Measurements from ENCODE around the gene ANGPTL2. TPM values are rescaled to one million over a fixed set of nuclear protein-coding genes. Genes with fewer than 3 reads are reported as not detected.

Gene ANGPTL2
- total and polyA plus RNA-seq, 9 of the 15 experiments (the other 6 are each of a cell fraction or from before 2014, with no cell fraction given), result not detected

- TF ChIP-seq, protein P1, sequence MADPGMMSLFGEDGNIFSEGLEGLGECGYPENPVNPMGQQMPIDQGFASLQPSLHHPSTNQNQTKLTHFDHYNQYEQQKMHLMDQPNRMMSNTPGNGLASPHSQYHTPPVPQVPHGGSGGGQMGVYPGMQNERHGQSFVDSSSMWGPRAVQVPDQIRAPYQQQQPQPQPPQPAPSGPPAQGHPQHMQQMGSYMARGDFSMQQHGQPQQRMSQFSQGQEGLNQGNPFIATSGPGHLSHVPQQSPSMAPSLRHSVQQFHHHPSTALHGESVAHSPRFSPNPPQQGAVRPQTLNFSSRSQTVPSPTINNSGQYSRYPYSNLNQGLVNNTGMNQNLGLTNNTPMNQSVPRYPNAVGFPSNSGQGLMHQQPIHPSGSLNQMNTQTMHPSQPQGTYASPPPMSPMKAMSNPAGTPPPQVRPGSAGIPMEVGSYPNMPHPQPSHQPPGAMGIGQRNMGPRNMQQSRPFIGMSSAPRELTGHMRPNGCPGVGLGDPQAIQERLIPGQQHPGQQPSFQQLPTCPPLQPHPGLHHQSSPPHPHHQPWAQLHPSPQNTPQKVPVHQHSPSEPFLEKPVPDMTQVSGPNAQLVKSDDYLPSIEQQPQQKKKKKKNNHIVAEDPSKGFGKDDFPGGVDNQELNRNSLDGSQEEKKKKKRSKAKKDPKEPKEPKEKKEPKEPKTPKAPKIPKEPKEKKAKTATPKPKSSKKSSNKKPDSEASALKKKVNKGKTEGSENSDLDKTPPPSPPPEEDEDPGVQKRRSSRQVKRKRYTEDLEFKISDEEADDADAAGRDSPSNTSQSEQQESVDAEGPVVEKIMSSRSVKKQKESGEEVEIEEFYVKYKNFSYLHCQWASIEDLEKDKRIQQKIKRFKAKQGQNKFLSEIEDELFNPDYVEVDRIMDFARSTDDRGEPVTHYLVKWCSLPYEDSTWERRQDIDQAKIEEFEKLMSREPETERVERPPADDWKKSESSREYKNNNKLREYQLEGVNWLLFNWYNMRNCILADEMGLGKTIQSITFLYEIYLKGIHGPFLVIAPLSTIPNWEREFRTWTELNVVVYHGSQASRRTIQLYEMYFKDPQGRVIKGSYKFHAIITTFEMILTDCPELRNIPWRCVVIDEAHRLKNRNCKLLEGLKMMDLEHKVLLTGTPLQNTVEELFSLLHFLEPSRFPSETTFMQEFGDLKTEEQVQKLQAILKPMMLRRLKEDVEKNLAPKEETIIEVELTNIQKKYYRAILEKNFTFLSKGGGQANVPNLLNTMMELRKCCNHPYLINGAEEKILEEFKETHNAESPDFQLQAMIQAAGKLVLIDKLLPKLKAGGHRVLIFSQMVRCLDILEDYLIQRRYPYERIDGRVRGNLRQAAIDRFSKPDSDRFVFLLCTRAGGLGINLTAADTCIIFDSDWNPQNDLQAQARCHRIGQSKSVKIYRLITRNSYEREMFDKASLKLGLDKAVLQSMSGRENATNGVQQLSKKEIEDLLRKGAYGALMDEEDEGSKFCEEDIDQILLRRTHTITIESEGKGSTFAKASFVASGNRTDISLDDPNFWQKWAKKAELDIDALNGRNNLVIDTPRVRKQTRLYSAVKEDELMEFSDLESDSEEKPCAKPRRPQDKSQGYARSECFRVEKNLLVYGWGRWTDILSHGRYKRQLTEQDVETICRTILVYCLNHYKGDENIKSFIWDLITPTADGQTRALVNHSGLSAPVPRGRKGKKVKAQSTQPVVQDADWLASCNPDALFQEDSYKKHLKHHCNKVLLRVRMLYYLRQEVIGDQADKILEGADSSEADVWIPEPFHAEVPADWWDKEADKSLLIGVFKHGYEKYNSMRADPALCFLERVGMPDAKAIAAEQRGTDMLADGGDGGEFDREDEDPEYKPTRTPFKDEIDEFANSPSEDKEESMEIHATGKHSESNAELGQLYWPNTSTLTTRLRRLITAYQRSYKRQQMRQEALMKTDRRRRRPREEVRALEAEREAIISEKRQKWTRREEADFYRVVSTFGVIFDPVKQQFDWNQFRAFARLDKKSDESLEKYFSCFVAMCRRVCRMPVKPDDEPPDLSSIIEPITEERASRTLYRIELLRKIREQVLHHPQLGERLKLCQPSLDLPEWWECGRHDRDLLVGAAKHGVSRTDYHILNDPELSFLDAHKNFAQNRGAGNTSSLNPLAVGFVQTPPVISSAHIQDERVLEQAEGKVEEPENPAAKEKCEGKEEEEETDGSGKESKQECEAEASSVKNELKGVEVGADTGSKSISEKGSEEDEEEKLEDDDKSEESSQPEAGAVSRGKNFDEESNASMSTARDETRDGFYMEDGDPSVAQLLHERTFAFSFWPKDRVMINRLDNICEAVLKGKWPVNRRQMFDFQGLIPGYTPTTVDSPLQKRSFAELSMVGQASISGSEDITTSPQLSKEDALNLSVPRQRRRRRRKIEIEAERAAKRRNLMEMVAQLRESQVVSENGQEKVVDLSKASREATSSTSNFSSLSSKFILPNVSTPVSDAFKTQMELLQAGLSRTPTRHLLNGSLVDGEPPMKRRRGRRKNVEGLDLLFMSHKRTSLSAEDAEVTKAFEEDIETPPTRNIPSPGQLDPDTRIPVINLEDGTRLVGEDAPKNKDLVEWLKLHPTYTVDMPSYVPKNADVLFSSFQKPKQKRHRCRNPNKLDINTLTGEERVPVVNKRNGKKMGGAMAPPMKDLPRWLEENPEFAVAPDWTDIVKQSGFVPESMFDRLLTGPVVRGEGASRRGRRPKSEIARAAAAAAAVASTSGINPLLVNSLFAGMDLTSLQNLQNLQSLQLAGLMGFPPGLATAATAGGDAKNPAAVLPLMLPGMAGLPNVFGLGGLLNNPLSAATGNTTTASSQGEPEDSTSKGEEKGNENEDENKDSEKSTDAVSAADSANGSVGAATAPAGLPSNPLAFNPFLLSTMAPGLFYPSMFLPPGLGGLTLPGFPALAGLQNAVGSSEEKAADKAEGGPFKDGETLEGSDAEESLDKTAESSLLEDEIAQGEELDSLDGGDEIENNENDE (IDR thresholded peaks at IDR 0.05; ENCODE audit: low read depth, low read length), result no peak
- TF ChIP-seq, protein P2, sequence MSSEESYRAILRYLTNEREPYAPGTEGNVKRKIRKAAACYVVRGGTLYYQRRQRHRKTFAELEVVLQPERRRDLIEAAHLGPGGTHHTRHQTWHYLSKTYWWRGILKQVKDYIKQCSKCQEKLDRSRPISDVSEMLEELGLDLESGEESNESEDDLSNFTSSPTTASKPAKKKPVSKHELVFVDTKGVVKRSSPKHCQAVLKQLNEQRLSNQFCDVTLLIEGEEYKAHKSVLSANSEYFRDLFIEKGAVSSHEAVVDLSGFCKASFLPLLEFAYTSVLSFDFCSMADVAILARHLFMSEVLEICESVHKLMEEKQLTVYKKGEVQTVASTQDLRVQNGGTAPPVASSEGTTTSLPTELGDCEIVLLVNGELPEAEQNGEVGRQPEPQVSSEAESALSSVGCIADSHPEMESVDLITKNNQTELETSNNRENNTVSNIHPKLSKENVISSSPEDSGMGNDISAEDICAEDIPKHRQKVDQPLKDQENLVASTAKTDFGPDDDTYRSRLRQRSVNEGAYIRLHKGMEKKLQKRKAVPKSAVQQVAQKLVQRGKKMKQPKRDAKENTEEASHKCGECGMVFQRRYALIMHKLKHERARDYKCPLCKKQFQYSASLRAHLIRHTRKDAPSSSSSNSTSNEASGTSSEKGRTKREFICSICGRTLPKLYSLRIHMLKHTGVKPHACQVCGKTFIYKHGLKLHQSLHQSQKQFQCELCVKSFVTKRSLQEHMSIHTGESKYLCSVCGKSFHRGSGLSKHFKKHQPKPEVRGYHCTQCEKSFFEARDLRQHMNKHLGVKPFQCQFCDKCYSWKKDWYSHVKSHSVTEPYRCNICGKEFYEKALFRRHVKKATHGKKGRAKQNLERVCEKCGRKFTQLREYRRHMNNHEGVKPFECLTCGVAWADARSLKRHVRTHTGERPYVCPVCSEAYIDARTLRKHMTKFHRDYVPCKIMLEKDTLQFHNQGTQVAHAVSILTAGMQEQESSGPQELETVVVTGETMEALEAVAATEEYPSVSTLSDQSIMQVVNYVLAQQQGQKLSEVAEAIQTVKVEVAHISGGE (CRISPR knock-in tag; IDR thresholded peaks at IDR 0.05), result peak in 1 of 3 experiments; percentile 93; a peak in 2 of 6 replicates
- TF ChIP-seq ZNF253 (CRISPR knock-in tag; conservative IDR thresholded peaks at IDR 0.05), result no peak
- TF ChIP-seq ARNT (IDR thresholded peaks at IDR 0.05), result no peak
- peak; percentile 87 for TF ChIP-seq MECOM (CRISPR knock-in tag; IDR thresholded peaks at IDR 0.05)
Observed at GRCh38 chr9:127084076-127085039, 38.1 kb downstream of the ANGPTL2 start (continued).

Measured in K562 (cell line).